Peyer's patch (tissue), 4 donors: ENCODE data around the gene CPXM2. TPM values are rescaled to one million over a fixed set of nuclear protein-coding genes. Genes with fewer than 3 reads are reported as not detected.

Experiments used
- DNase-seq, 3 donors: peaks; one replicate each; pipeline ENCODE4 v3.0.0-alpha.2; 2017 to 2019
- H3K27ac ChIP-seq, 4 donors: fragments of 200-600 bp; sonication (generic); one replicate each; pipeline ENCODE4 v1.5.1; 2016 to 2019
- H3K27me3 ChIP-seq, 2 donors: fragments of 200-600 bp; sonication (generic); one replicate each; pipeline ENCODE4 v1.5.1; 2019
- H3K36me3 ChIP-seq, 3 donors: fragments of 200-600 bp; sonication (generic); one replicate each; pipeline ENCODE4 v1.5.1; 2016 to 2019
- H3K4me1 ChIP-seq, 4 donors: fragments of 200-600 bp; sonication (generic); one replicate each; pipeline ENCODE4 v1.5.1; 2016 to 2019
- H3K4me3 ChIP-seq, 4 donors: fragments of 200-600 bp; sonication (generic); 1 replicate in 3 of 4; 2 replicates in 1 of 4; pipeline ENCODE4 v1.5.1; 2016 to 2019; ENCODE audit warnings: mild to moderate bottlenecking in 1 of 4
- H3K9me3 ChIP-seq, 4 donors: fragments of 200-600 bp; sonication (generic); one replicate each; pipeline ENCODE4 v1.5.1; 2016 to 2019; ENCODE audit warnings: mild to moderate bottlenecking in 1 of 4
- POLR2A ChIP-seq, 2 donors: fragments of 450-650 bp; IDR thresholded peaks; one replicate each; pipeline ENCODE4 v1.5.1; 2017; ENCODE audit warnings: antibody characterized with exemption in 2 of 2, mild to moderate bottlenecking in 2 of 2, moderate library complexity in 2 of 2
- total RNA-seq, 4 donors: library from RNA; depleted of rRNA; stranded (reverse); fragments of >200 nt; gene quantifications; one replicate each; pipeline ENCODE4 v1.1.0, GENCODE V29; 2016
- TF ChIP-seq, protein P1 (sequence below), 6 experiments: fragments of 450-650 bp in 4 of 6; fragments of 200-600 bp in 2 of 6; sonication (generic) in 1 of 6; IDR thresholded peaks; one replicate each; pipeline ENCODE4 v1.5.1; 2017 to 2019; ENCODE audit warnings: antibody characterized with exemption in 6 of 6, mild to moderate bottlenecking in 3 of 6, moderate library complexity in 1 of 6

The CPXM2 gene
- total RNA-seq, 4 donors from 2014 or later, result 5.6 to 18.2 (median 7.7) TPM

GRCh38 chr10:123704076-123704475, 187.5 kb downstream of the CPXM2 start:
- Histone ChIP-seq H3K27ac (no peak overlapping the region), H3K9me3 (no peaks in the 10 kb centered on the region), H3K36me3 (no peaks in the 10 kb centered on the region), H3K4me3 (no peak overlapping the region), H3K4me1 (no peaks in the 10 kb centered on the region), H3K27me3 (no peaks in the 10 kb centered on the region)
- no peak for TF ChIP-seq POLR2A (IDR thresholded peaks at IDR 0.05)
- TF ChIP-seq, protein P1, sequence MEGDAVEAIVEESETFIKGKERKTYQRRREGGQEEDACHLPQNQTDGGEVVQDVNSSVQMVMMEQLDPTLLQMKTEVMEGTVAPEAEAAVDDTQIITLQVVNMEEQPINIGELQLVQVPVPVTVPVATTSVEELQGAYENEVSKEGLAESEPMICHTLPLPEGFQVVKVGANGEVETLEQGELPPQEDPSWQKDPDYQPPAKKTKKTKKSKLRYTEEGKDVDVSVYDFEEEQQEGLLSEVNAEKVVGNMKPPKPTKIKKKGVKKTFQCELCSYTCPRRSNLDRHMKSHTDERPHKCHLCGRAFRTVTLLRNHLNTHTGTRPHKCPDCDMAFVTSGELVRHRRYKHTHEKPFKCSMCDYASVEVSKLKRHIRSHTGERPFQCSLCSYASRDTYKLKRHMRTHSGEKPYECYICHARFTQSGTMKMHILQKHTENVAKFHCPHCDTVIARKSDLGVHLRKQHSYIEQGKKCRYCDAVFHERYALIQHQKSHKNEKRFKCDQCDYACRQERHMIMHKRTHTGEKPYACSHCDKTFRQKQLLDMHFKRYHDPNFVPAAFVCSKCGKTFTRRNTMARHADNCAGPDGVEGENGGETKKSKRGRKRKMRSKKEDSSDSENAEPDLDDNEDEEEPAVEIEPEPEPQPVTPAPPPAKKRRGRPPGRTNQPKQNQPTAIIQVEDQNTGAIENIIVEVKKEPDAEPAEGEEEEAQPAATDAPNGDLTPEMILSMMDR (IDR thresholded peaks at IDR 0.05), result no peak
- no peak for DNase-seq

DNA sequence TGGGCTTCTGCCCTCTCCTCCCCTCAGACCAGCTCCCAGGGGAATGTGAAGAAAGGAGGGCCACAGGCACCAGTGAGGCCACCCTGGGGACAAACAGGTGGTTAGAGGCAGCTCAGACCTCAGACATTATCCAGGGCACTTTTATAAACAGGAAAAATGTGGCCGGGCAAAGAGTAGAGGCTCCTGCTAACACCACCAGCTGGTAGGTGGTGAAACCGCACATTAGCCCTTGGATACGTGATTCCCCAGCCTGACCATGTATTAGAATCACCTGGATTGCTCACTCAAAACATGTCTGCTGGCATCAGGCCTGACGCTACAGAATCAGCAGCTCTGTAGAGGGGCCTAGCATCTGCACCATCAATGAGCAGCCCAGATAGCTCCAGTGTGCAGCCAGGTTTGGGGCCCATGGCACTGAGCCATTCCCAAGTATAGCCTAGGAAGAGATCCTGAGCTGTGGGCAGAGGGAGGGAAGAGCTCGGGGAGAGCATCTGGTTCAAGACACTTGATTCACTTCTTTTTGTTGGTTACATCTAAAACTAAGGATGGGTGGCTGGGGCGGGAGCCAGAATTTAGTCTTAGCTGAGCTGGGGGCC, 188.3 kb downstream of the CPXM2 start:
- no peaks in the 10 kb centered on the region for H3K4me1 ChIP-seq
- H3K27ac ChIP-seq, result no peak overlapping the region
- no peaks in the 10 kb centered on the region for H3K36me3 ChIP-seq
- H3K4me3 ChIP-seq, result no peak overlapping the region
- no peaks in the 10 kb centered on the region for H3K27me3 ChIP-seq
- no peak for DNase-seq
- TF ChIP-seq, protein P1 (IDR thresholded peaks at IDR 0.05), result no peak
- TF ChIP-seq POLR2A (IDR thresholded peaks at IDR 0.05), result no peak
- no peaks in the 10 kb centered on the region for H3K9me3 ChIP-seq

Other genes starting within 250 kb of the CPXM2 start
- gene GPR26, start 225.5 kb downstream of the CPXM2 start, total RNA-seq, result not detected
- 10 to 100 TPM in 2 of 4 donors, 1 to 10 TPM in 2; 3.9 to 55.3 (median 10.9) TPM for gene CHST15, start 201.8 kb upstream of the CPXM2 start, total RNA-seq